ENCODE measurements around the gene TEX10.

DNA sequence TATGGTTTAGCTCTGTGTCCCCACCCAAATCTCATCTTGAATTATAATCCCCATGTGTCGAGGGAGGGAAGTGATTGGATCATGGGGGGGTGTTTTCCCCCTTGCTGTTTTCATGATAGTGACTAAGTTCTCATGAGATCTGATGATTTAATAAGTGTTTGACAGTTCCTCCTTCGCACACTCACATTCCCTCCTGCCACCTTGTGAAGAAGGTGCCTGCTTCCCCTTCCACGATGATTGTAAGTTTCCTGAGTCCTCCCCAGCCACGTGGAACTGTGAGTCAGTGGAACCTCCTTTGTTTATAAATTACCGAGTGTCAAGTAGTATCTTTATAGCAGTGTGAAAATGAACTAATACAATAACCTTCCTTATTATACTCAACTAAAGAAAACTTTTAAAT lies 24.3 kb upstream of the TEX10 start:
- TF ChIP-seq, protein P1, sequence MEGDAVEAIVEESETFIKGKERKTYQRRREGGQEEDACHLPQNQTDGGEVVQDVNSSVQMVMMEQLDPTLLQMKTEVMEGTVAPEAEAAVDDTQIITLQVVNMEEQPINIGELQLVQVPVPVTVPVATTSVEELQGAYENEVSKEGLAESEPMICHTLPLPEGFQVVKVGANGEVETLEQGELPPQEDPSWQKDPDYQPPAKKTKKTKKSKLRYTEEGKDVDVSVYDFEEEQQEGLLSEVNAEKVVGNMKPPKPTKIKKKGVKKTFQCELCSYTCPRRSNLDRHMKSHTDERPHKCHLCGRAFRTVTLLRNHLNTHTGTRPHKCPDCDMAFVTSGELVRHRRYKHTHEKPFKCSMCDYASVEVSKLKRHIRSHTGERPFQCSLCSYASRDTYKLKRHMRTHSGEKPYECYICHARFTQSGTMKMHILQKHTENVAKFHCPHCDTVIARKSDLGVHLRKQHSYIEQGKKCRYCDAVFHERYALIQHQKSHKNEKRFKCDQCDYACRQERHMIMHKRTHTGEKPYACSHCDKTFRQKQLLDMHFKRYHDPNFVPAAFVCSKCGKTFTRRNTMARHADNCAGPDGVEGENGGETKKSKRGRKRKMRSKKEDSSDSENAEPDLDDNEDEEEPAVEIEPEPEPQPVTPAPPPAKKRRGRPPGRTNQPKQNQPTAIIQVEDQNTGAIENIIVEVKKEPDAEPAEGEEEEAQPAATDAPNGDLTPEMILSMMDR (IDR thresholded peaks at IDR 0.05; ENCODE audit: insufficient read depth, low read length) = no peak
- TF ChIP-seq, protein P2, sequence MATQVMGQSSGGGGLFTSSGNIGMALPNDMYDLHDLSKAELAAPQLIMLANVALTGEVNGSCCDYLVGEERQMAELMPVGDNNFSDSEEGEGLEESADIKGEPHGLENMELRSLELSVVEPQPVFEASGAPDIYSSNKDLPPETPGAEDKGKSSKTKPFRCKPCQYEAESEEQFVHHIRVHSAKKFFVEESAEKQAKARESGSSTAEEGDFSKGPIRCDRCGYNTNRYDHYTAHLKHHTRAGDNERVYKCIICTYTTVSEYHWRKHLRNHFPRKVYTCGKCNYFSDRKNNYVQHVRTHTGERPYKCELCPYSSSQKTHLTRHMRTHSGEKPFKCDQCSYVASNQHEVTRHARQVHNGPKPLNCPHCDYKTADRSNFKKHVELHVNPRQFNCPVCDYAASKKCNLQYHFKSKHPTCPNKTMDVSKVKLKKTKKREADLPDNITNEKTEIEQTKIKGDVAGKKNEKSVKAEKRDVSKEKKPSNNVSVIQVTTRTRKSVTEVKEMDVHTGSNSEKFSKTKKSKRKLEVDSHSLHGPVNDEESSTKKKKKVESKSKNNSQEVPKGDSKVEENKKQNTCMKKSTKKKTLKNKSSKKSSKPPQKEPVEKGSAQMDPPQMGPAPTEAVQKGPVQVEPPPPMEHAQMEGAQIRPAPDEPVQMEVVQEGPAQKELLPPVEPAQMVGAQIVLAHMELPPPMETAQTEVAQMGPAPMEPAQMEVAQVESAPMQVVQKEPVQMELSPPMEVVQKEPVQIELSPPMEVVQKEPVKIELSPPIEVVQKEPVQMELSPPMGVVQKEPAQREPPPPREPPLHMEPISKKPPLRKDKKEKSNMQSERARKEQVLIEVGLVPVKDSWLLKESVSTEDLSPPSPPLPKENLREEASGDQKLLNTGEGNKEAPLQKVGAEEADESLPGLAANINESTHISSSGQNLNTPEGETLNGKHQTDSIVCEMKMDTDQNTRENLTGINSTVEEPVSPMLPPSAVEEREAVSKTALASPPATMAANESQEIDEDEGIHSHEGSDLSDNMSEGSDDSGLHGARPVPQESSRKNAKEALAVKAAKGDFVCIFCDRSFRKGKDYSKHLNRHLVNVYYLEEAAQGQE (IDR thresholded peaks at IDR 0.05; ENCODE audit: insufficient replicate concordance, low read depth) = no peak
- TF ChIP-seq GABPA (IDR thresholded peaks at IDR 0.05; ENCODE audit: low read depth) = no peak
- no peak for TF ChIP-seq POLR2AphosphoS5 (IDR thresholded peaks at IDR 0.05; ENCODE audit: low read depth)
- TF ChIP-seq SPI1 (IDR thresholded peaks at IDR 0.05; ENCODE audit: borderline replicate concordance, low read depth) = no peak

All from HL-60 (cell line).